B cell (primary cell): ENCODE results near the gene TEAD1. TPM values are rescaled to one million over a fixed set of nuclear protein-coding genes. Genes with fewer than 3 reads are reported as not detected.

ENCODE experiments used
- ATAC-seq: fragments of 200-7000 bp; cut with Tn5 transposase; one replicate; pipeline ENCODE4 v1.10.0; 2021; ENCODE audit warnings: low read depth, mild to moderate bottlenecking, moderate number of reproducible peaks, moderate library complexity
- CTCF ChIA-PET: fragments of 350-600 bp; sonication (Branson Sonifier 250); formaldehyde crosslinking; loops from one replicate; lab custom pipeline; 2021; ENCODE audit warnings: antibody characterized with exemption, inconsistent platforms; lab: Charles Lee
- POLR2A ChIA-PET: fragments of 350-600 bp; sonication (Branson Sonifier 250); formaldehyde crosslinking; loops from one replicate; lab custom pipeline; 2021; ENCODE audit warnings: antibody characterized with exemption; lab: Charles Lee
- DNase-seq: peaks from one replicate; pipeline ENCODE4 v3.0.0; 2013
- H2AFZ ChIP-seq: 2 replicates; pipeline ENCODE4 v1.6.1; 2012; ENCODE audit warnings: mild to moderate bottlenecking, low read depth, low read length; ENCODE audit not compliant: insufficient read depth, poor library complexity, severe bottlenecking
- H3K27ac ChIP-seq, 2 donors: 1 replicate in 1 of 2; 2 replicates in 1 of 2; pipeline ENCODE4 v1.5.1; 2012 to 2013; ENCODE audit warnings: low read length in 2 of 2, mild to moderate bottlenecking in 2 of 2, moderate library complexity in 1 of 2
- H3K27me3 ChIP-seq, 4 experiments: fragments of 200-600 bp in 1 of 4; sonication (generic) in 1 of 4; replicated peaks in 1 of 4; 1 replicate in 2 of 4; 2 replicates in 2 of 4; pipeline versions ENCODE4 v1.6.1 to v1.7.0; 2013 to 2016; ENCODE audit warnings: low read length in 3 of 4, mild to moderate bottlenecking in 2 of 4, mixed read lengths in 1 of 4, moderate library complexity in 1 of 4; ENCODE audit not compliant: insufficient read depth in 4 of 4, control insufficient read depth in 3 of 4; ENCODE audit errors: control extremely low read depth in 1 of 4
- H3K36me3 ChIP-seq, 2 experiments: replicated peaks in 1 of 2; 1 replicate in 1 of 2; 2 replicates in 1 of 2; pipeline versions ENCODE4 v1.6.1 to v1.7.1; 2013; ENCODE audit warnings: low read length in 1 of 2; ENCODE audit not compliant: insufficient read depth in 2 of 2, control insufficient read depth in 1 of 2; ENCODE audit errors: control extremely low read depth in 1 of 2, extremely low read depth in 1 of 2
- H3K4me1 ChIP-seq, 2 donors: fragments of 200-600 bp in 1 of 2; sonication (generic) in 1 of 2; 1 replicate in 1 of 2; 2 replicates in 1 of 2; pipeline versions ENCODE4 v1.5.1 to v1.6.1; 2013 to 2017; ENCODE audit warnings: low read length in 2 of 2; ENCODE audit not compliant: control insufficient read depth in 2 of 2, insufficient read depth in 2 of 2
- H3K4me2 ChIP-seq: replicated peaks from 2 replicates; pipeline ENCODE3; 2012; ENCODE audit warnings: mild to moderate bottlenecking, low read depth, low read length; ENCODE audit not compliant: poor library complexity, severe bottlenecking
- H3K4me3 ChIP-seq, 5 experiments: fragments of 200-600 bp in 1 of 5; sonication (generic) in 1 of 5; 1 replicate in 3 of 5; 2 replicates in 2 of 5; pipeline versions ENCODE4 v1.5.1 to v1.7.0; 2011 to 2016; ENCODE audit warnings: low read length in 4 of 5, mild to moderate bottlenecking in 4 of 5, low read depth in 2 of 5, control low read depth in 1 of 5, moderate library complexity in 1 of 5; ENCODE audit not compliant: insufficient read depth in 1 of 5; ENCODE audit errors: control extremely low read depth in 1 of 5, extremely low read depth in 1 of 5
- H3K79me2 ChIP-seq: fragments of 200-600 bp; sonication (generic); one replicate; pipeline ENCODE4 v1.6.0; 2016; ENCODE audit warnings: low read length; ENCODE audit not compliant: control insufficient read depth, insufficient read depth
- H3K9ac ChIP-seq: fragments of 200-600 bp; sonication (generic); 2 replicates; pipeline ENCODE4 v1.6.1; 2017; ENCODE audit warnings: mild to moderate bottlenecking, low read length, moderate library complexity
- H3K9me3 ChIP-seq, 3 donors: one replicate each; pipeline versions ENCODE4 v1.6.1 to v1.7.1; 2013; ENCODE audit warnings: low read length in 2 of 3; ENCODE audit not compliant: control insufficient read depth in 2 of 3, insufficient read depth in 1 of 3; ENCODE audit errors: control extremely low read depth in 1 of 3
- H4K20me1 ChIP-seq: 2 replicates; pipeline ENCODE4 v1.6.0; 2012; ENCODE audit warnings: mild to moderate bottlenecking, low read length; ENCODE audit not compliant: insufficient read depth, control insufficient read depth, poor library complexity, severe bottlenecking
- H3K27ac Mint-ChIP-seq: one replicate; pipeline ENCODE4 v1.8.0; 2021; ENCODE audit warnings: mixed read lengths
- H3K27me3 Mint-ChIP-seq: one replicate; pipeline ENCODE4 v1.8.0; 2021; ENCODE audit warnings: mixed read lengths
- H3K4me1 Mint-ChIP-seq: one replicate; pipeline ENCODE4 v1.8.0; 2021; ENCODE audit warnings: mixed read lengths
- H3K4me3 Mint-ChIP-seq: one replicate; pipeline ENCODE4 v1.8.0; 2021; ENCODE audit warnings: mixed read lengths
- H3K9me3 Mint-ChIP-seq: one replicate; pipeline ENCODE4 v1.8.0; 2022; ENCODE audit warnings: mixed read lengths; ENCODE audit not compliant: insufficient read depth
- EZH2 ChIP-seq: IDR thresholded peaks from 2 replicates; pipeline ENCODE4 v1.6.1; 2012; ENCODE audit warnings: borderline replicate concordance, low read depth, mild to moderate bottlenecking, moderate library complexity, low read length; ENCODE audit not compliant: insufficient read depth, poor library complexity, severe bottlenecking
- WGBS: methylation state at CpG from one replicate; pipeline ENCODE4 v1.1.5; 2013; ENCODE audit warnings: missing lambda C conversion rate; ENCODE audit not compliant: insufficient coverage; 5-methylcytosine and 5-hydroxymethylcytosine counted together
- intact Hi-C: fragments of 100-400 bp; cut with micrococcal nuclease; formaldehyde crosslinking; loops from one replicate; pipeline ENCODE4 v1.10.0; 2022
- polyA plus RNA-seq: library from polyadenylated mRNA; depleted of rRNA; stranded (reverse); fragments of >200 nt; gene quantifications from 2 replicates; pipeline ENCODE4 v1.2.3, GENCODE V29; 2012
- total RNA-seq, 2 donors: library from RNA; stranded (reverse); fragments of 120-200 nt in 1 of 2; gene quantifications; 1 replicate in 1 of 2; 2 replicates in 1 of 2; pipeline versions ENCODE4 v1.2.3 to v1.2.4, GENCODE V29; 2013 to 2022
- TF ChIP-seq, protein P1 (sequence below): fragments of 200-600 bp; IDR thresholded peaks from one replicate; pipeline ENCODE4 v1.8.0; 2022; ENCODE audit warnings: antibody characterized with exemption, mild to moderate bottlenecking

TEAD1 gene
- total and polyA plus RNA-seq, 2 donors (not counting 1 experiment from before 2014, with no cell fraction given): 0.30 TPM; not detected in 1

DNA sequence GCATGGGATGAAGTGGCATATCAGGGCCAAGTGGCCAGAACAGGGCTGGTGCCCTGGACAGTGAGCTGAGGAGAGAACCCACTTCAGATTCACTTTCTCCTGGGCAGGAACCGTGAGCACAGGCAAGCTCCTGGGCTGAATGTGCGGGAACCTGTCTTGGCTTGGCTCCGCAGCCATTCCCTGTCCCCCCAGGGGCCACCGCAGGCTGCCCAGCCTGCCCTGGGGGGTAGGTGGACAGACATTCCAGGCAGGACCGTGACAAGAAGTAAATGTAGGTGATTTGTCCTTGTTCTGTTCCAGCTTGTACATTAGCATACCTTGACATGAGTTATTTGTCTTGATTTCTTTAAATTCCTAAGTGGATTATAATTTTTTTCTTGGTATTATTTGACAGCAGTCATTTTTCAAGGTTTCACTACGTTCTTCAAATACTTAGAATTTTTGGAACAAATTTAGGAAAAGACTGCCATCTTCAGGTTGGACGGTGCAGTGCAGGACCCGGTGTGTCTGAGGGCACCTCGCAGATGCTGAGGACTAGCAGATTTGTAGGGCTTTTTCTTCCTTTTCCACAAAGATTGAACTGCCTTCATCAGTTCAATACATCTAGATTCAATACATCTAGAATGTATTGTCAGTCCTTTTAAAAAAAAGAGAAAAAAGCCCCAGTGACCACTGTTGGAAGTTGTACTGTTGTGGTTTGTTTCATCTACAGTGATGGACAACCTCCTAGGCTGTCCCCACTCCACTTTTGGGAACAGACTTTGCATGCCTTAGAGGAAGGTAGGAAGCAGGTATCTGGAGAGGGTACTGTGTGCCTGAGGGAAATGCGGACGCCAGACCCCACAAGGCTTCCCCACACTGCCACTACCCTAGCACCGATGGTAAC is 219.8 kb downstream of the TEAD1 start:
- H3K27me3 Mint-ChIP-seq: peaks cover 19% of the 10 kb centered on the region
- Histone ChIP-seq H2AFZ (no peak overlapping the region), H3K27ac (no peak overlapping the region), H3K79me2 (no peaks in the 10 kb centered on the region), H3K9ac (no peak overlapping the region), H4K20me1 (no peaks in the 10 kb centered on the region), H3K4me2 (no peak overlapping the region), H3K4me3 (no peak overlapping the region), H3K4me1 (no peaks in the 10 kb centered on the region), H3K27me3 (no peaks in the 10 kb centered on the region), H3K36me3 (no peaks in the 10 kb centered on the region), H3K9me3 (peaks cover 0 to 3% (median 0%) of the 10 kb centered on the region in 3 donors)
- no peak overlapping the region for H3K27ac Mint-ChIP-seq
- no peaks in the 10 kb centered on the region for H3K9me3 Mint-ChIP-seq
- intact Hi-C loops: no loop called here
- no peak overlapping the region for H3K4me3 Mint-ChIP-seq
- TF ChIP-seq, protein P1, sequence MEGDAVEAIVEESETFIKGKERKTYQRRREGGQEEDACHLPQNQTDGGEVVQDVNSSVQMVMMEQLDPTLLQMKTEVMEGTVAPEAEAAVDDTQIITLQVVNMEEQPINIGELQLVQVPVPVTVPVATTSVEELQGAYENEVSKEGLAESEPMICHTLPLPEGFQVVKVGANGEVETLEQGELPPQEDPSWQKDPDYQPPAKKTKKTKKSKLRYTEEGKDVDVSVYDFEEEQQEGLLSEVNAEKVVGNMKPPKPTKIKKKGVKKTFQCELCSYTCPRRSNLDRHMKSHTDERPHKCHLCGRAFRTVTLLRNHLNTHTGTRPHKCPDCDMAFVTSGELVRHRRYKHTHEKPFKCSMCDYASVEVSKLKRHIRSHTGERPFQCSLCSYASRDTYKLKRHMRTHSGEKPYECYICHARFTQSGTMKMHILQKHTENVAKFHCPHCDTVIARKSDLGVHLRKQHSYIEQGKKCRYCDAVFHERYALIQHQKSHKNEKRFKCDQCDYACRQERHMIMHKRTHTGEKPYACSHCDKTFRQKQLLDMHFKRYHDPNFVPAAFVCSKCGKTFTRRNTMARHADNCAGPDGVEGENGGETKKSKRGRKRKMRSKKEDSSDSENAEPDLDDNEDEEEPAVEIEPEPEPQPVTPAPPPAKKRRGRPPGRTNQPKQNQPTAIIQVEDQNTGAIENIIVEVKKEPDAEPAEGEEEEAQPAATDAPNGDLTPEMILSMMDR: no peak
- no peak for TF ChIP-seq EZH2
- no peak for DNase-seq
- ChIA-PET POLR2A (no interaction called here), CTCF (no interaction called here)
- WGBS: 72% methylated on average over 7 of the region's 12 CpGs
- H3K4me1 Mint-ChIP-seq: no peaks in the 10 kb centered on the region
- ATAC-seq: no peak

DNA sequence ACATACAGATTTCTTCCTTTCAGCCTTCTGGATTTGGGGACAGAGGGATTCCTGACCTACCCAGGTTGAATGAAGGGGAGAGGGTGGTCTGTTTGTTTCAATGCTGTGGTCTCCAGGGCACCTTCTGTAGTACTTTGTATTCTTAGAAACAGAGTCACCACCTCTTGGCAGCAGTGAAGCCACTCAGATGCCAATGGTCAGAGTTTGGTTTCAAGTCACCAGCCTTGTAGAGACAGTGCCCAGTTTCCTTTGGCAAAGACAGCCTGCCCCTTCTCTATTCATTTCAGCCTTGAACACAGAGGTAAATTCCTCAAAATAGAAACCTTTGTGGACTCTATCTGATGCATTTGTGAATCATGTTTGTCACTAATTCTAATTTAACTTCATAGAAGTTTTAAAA is 223.2 kb downstream of the TEAD1 start:
- no peaks in the 10 kb centered on the region for H3K79me2 ChIP-seq
- Mint-ChIP-seq H3K4me3 (no peak overlapping the region), H3K4me1 (peaks cover 2% of the 10 kb centered on the region), H3K27ac (no peak overlapping the region), H3K9me3 (no peaks in the 10 kb centered on the region), H3K27me3 (peaks cover 16% of the 10 kb centered on the region)
- no peak overlapping the region for H3K27ac ChIP-seq
- H3K27me3 ChIP-seq: no peaks in the 10 kb centered on the region
- H3K4me2 ChIP-seq: no peak overlapping the region
- TF ChIP-seq EZH2: no peak
- TF ChIP-seq, protein P1: no peak
- DNase-seq (no peak), ATAC-seq (no peak)
- no peaks in the 10 kb centered on the region for H4K20me1 ChIP-seq
- H3K9ac ChIP-seq: no peak overlapping the region
- H3K4me3 ChIP-seq: no peak overlapping the region
- H3K4me1 ChIP-seq: no peaks in the 10 kb centered on the region
- ChIA-PET CTCF (no interaction called here), POLR2A (no interaction called here)
- intact Hi-C loops: no loop called here
- no peaks in the 10 kb centered on the region for H3K36me3 ChIP-seq
- peaks cover 0 to 3% (median 0%) of the 10 kb centered on the region in 3 donors for H3K9me3 ChIP-seq
- H2AFZ ChIP-seq: no peak overlapping the region
